ENCODE results near the gene INAVA. TPM values are rescaled to one million over a fixed set of nuclear protein-coding genes. Genes with fewer than 3 reads are reported as not detected.
A peak's percentile ranks its signal among the peaks of the same experiment; 100 is the strongest.

Gene INAVA
- total RNA-seq, 2 donors from 2014 or later: 59.5 to 61.5 TPM

GRCh38 chr1:200857804-200858203 is 36.9 kb upstream of the INAVA start:
- Mint-ChIP-seq H3K4me1 (no peaks in the 10 kb centered on the region), H3K27ac (no peak overlapping the region), H3K9me3 (no peaks in the 10 kb centered on the region), H3K4me3 (no peak overlapping the region), H3K36me3 (ENCODE audit: low read depth) (peaks cover 11% of the 10 kb centered on the region), H3K27me3 (ENCODE audit: insufficient read depth) (no peaks in the 10 kb centered on the region)
- Histone ChIP-seq H3K36me3 (ENCODE audit: control insufficient read depth, insufficient read depth, low read length) (peaks cover 65% of the 10 kb centered on the region), H3K9ac (ENCODE audit: extremely low read depth, low read length, poor library complexity, severe bottlenecking) (no peak overlapping the region), H3K4me1 (ENCODE audit: control insufficient read depth, insufficient read depth, low read length) (no peaks in the 10 kb centered on the region), H3K9me3 (ENCODE audit: control insufficient read depth, low read length) (no peaks in the 10 kb centered on the region), H3K27ac (ENCODE audit: low read depth, low read length) (no peak overlapping the region), H3K27me3 (ENCODE audit: control insufficient read depth, insufficient read depth, low read length, poor library complexity, severe bottlenecking) (no peaks in the 10 kb centered on the region), H3K4me3 (ENCODE audit: low read length) (no peak overlapping the region)
- no peak for TF ChIP-seq CTCF (conservative IDR thresholded peaks at IDR 0.05)
- WGBS, 2 experiments (ENCODE audit: insufficient coverage in 1 of 2, insufficient read length in 1 of 2): 97 to 100% methylated on average over 1 of the region's 1 CpG
- no peak for DNase-seq

GRCh38 chr1:200861937-200862647 is 32.6 kb upstream of the INAVA start:
- Mint-ChIP-seq H3K36me3 (ENCODE audit: low read depth) (peaks cover 8% of the 10 kb centered on the region), H3K27ac (peak overlapping the region; percentile 12), H3K4me3 (no peak overlapping the region), H3K9me3 (no peaks in the 10 kb centered on the region), H3K27me3 (ENCODE audit: insufficient read depth) (no peaks in the 10 kb centered on the region), H3K4me1 (peaks cover 7% of the 10 kb centered on the region)
- Histone ChIP-seq H3K9me3 (ENCODE audit: control insufficient read depth, low read length) (no peaks in the 10 kb centered on the region), H3K36me3 (ENCODE audit: control insufficient read depth, insufficient read depth, low read length) (peaks cover 46% of the 10 kb centered on the region), H3K27ac (ENCODE audit: low read depth, low read length) (no peak overlapping the region), H3K27me3 (ENCODE audit: control insufficient read depth, insufficient read depth, low read length, poor library complexity, severe bottlenecking) (no peaks in the 10 kb centered on the region), H3K4me3 (ENCODE audit: low read length) (no peak overlapping the region), H3K4me1 (ENCODE audit: control insufficient read depth, insufficient read depth, low read length) (no peaks in the 10 kb centered on the region), H3K9ac (ENCODE audit: extremely low read depth, low read length, poor library complexity, severe bottlenecking) (no peak overlapping the region)
- DNase-seq: no peak
- WGBS, 2 experiments (ENCODE audit: insufficient coverage in 1 of 2, insufficient read length in 1 of 2): 93 to 94% methylated on average over 2 of the region's 2 CpGs
- no peak for TF ChIP-seq CTCF (conservative IDR thresholded peaks at IDR 0.05)

- Histone ChIP-seq H3K4me3 (ENCODE audit: low read length) (no peak overlapping the region), H3K9ac (ENCODE audit: extremely low read depth, low read length, poor library complexity, severe bottlenecking) (no peak overlapping the region), H3K27me3 (ENCODE audit: control insufficient read depth, insufficient read depth, low read length, poor library complexity, severe bottlenecking) (no peaks in the 10 kb centered on the region), H3K27ac (ENCODE audit: low read depth, low read length) (no peak overlapping the region), H3K4me1 (ENCODE audit: control insufficient read depth, insufficient read depth, low read length) (no peaks in the 10 kb centered on the region), H3K36me3 (ENCODE audit: control insufficient read depth, insufficient read depth, low read length) (peaks cover 38% of the 10 kb centered on the region), H3K9me3 (ENCODE audit: control insufficient read depth, low read length) (no peaks in the 10 kb centered on the region)
- Mint-ChIP-seq H3K27me3 (ENCODE audit: insufficient read depth) (no peaks in the 10 kb centered on the region), H3K36me3 (ENCODE audit: low read depth) (peaks cover 8% of the 10 kb centered on the region), H3K27ac (no peak overlapping the region), H3K4me3 (no peak overlapping the region), H3K4me1 (peaks cover 7% of the 10 kb centered on the region), H3K9me3 (no peaks in the 10 kb centered on the region)
- WGBS, 2 experiments (ENCODE audit: insufficient coverage in 1 of 2, insufficient read length in 1 of 2): 96 to 100% methylated on average over 2 to 9 of the region's 9 CpGs
- TF ChIP-seq CTCF (conservative IDR thresholded peaks at IDR 0.05): no peak
- no peak for DNase-seq
Measured at GRCh38 chr1:200862713-200863415, 31.8 kb upstream of the INAVA start.

All from endodermal cell (in vitro differentiated cells).